ENCODE results near the gene ATF7IP2. TPM values are rescaled to one million over a fixed set of nuclear protein-coding genes. Genes with fewer than 3 reads are reported as not detected.

The ATF7IP2 gene
- total and polyA plus RNA-seq, 10 of the 15 experiments (the other 5 are each of a cell fraction or from before 2014, with no cell fraction given) = 24.6 to 82.1 (median 51.9) TPM

GRCh38 chr16:10376229-10376628 is 9.6 kb upstream of the ATF7IP2 start:
- ChIA-PET CTCF (interaction anchor here (0.6 to 1.7 kb wide), 3 partner anchors 9 to 1283 kb away, joined by 3 read pairs; no protein-coding TSS in a partner anchor), RAD21 (ENCODE audit: unreplicated experiment) (no interaction called here), SMC1A (ENCODE audit: uncharacterized antibody, unreplicated experiment) (interaction anchor here (0.6 to 1.3 kb wide), 3 partner anchors 14 to 393 kb away, joined by 3 to 5 read pairs (median 4); no protein-coding TSS in a partner anchor), POLR2A (interaction anchor here (0.5 to 0.6 kb wide), 2 partner anchors 18 to 366 kb away, joined by 4 read pairs; no protein-coding TSS in a partner anchor)
- 20% methylated on average over 1 of the region's 1 CpG for WGBS (ENCODE audit: insufficient coverage, insufficient replicate concordance, low lambda C conversion rate, missing lambda C conversion rate)
- Histone ChIP-seq H3K27me3 (replicated peaks in 1 of 2; ENCODE audit: control insufficient read depth in 2 of 2, insufficient read depth in 2 of 2, low read length in 1 of 2) (no peaks in the 10 kb centered on the region), H3K4me2 (ENCODE audit: control insufficient read depth, insufficient read depth) (no peak overlapping the region), H3K9me3 (replicated peaks; ENCODE audit: control insufficient read depth, insufficient read depth, low read length) (no peaks in the 10 kb centered on the region; the same call in 2 of the 3 replicates), H3K79me2 (ENCODE audit: control insufficient read depth, insufficient read depth, low read length) (no peaks in the 10 kb centered on the region), H2AFZ (ENCODE audit: control insufficient read depth, low read depth, low read length) (no peak overlapping the region), H4K20me1 (ENCODE audit: control insufficient read depth, insufficient read depth) (no peaks in the 10 kb centered on the region), H3K4me3 (no peak overlapping the region), H3K36me3 (ENCODE audit: control insufficient read depth in 2 of 2, insufficient read depth in 2 of 2, low read length in 1 of 2) (no peaks in the 10 kb centered on the region), H3K27ac (ENCODE audit: control insufficient read depth, insufficient read depth) (no peak overlapping the region), H3K9ac (ENCODE audit: control insufficient read depth, insufficient read depth, low read length) (no peak overlapping the region), H3K4me1 (ENCODE audit: control insufficient read depth, insufficient read depth, low read length) (no peaks in the 10 kb centered on the region)
- ATAC-seq = no peak
- in situ Hi-C loops (cut with MboI) (no loop called here), intact Hi-C loops (cut with micrococcal nuclease; ENCODE audit: unreplicated experiment) (no loop called here)
- BruUV-seq (replicated peaks) = no TSS peak
- no peak for FAIRE-seq
- DNase-seq (ENCODE audit: low read depth, low spot score) = no peak
- TF ChIP-seq ZNF622 (IDR thresholded peaks at IDR 0.05) (no peak), MXI1 (IDR thresholded peaks at IDR 0.05; ENCODE audit: low read depth, low read length) (no peak), MAX (IDR thresholded peaks at IDR 0.05; ENCODE audit: low read depth, low read length) (no peak), NFXL1 (IDR thresholded peaks at IDR 0.05; ENCODE audit: borderline replicate concordance) (no peak), CBX5 (IDR thresholded peaks at IDR 0.05; ENCODE audit: low read depth) (no peak), CEBPB (IDR thresholded peaks at IDR 0.05; ENCODE audit: borderline replicate concordance in 1 of 2, low read depth in 2 of 2, low read length in 2 of 2) (no peak), BHLHE40 (IDR thresholded peaks at IDR 0.05; ENCODE audit: borderline replicate concordance in 1 of 2, low read depth in 2 of 2, low read length in 1 of 2) (no peak), LARP7 (IDR thresholded peaks at IDR 0.05) (no peak), CBFB (IDR thresholded peaks at IDR 0.05; ENCODE audit: low read depth) (no peak), PAX5 (IDR thresholded peaks at IDR 0.05; ENCODE audit: borderline replicate concordance, low read depth, low read length) (no peak), KAT2A (conservative IDR thresholded peaks at IDR 0.05; ENCODE audit: control insufficient read depth, low read depth, low read length) (no peak), POU2F2 (IDR thresholded peaks at IDR 0.05; ENCODE audit: borderline replicate concordance, low read depth, low read length) (no peak), FOS (IDR thresholded peaks at IDR 0.05; ENCODE audit: borderline replicate concordance, extremely low read depth, insufficient read length) (no peak), HDAC6 (IDR thresholded peaks at IDR 0.05; ENCODE audit: unreplicated experiment) (no peak), ZBTB11 (CRISPR knock-in tag; IDR thresholded peaks at IDR 0.05) (no peak), HDGF (IDR thresholded peaks at IDR 0.05) (no peak)
- TF ChIP-seq, protein P1, sequence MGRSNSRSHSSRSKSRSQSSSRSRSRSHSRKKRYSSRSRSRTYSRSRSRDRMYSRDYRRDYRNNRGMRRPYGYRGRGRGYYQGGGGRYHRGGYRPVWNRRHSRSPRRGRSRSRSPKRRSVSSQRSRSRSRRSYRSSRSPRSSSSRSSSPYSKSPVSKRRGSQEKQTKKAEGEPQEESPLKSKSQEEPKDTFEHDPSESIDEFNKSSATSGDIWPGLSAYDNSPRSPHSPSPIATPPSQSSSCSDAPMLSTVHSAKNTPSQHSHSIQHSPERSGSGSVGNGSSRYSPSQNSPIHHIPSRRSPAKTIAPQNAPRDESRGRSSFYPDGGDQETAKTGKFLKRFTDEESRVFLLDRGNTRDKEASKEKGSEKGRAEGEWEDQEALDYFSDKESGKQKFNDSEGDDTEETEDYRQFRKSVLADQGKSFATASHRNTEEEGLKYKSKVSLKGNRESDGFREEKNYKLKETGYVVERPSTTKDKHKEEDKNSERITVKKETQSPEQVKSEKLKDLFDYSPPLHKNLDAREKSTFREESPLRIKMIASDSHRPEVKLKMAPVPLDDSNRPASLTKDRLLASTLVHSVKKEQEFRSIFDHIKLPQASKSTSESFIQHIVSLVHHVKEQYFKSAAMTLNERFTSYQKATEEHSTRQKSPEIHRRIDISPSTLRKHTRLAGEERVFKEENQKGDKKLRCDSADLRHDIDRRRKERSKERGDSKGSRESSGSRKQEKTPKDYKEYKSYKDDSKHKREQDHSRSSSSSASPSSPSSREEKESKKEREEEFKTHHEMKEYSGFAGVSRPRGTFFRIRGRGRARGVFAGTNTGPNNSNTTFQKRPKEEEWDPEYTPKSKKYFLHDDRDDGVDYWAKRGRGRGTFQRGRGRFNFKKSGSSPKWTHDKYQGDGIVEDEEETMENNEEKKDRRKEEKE (IDR thresholded peaks at IDR 0.05) = no peak

Data from GM12878 (cell line).